CD4-positive, alpha-beta T cell treated with Interleukin-2 at 100 ng/mL for 4 hours (primary cell): ENCODE data around the gene FOXJ1.

ENCODE experiments used
- DNase-seq: peaks from one replicate; pipeline ENCODE4 v3.0.0-alpha.2; 2020; ENCODE audit warnings: low spot score

The FOXJ1 gene

GRCh38 chr17:76123749-76124581, 17.1 kb downstream of the FOXJ1 start:
- DNase-seq: no peak

GRCh38 chr17:76123191-76123499, 17.9 kb downstream of the FOXJ1 start:
- no peak for DNase-seq

GRCh38 chr17:76122431-76123190, 18.4 kb downstream of the FOXJ1 start:
- no peak for DNase-seq

- no peak for DNase-seq
Measured at GRCh38 chr17:76121932-76122430, 19.1 kb downstream of the FOXJ1 start.

GRCh38 chr17:76120658-76121008, 20.4 kb downstream of the FOXJ1 start:
- no peak for DNase-seq

DNA sequence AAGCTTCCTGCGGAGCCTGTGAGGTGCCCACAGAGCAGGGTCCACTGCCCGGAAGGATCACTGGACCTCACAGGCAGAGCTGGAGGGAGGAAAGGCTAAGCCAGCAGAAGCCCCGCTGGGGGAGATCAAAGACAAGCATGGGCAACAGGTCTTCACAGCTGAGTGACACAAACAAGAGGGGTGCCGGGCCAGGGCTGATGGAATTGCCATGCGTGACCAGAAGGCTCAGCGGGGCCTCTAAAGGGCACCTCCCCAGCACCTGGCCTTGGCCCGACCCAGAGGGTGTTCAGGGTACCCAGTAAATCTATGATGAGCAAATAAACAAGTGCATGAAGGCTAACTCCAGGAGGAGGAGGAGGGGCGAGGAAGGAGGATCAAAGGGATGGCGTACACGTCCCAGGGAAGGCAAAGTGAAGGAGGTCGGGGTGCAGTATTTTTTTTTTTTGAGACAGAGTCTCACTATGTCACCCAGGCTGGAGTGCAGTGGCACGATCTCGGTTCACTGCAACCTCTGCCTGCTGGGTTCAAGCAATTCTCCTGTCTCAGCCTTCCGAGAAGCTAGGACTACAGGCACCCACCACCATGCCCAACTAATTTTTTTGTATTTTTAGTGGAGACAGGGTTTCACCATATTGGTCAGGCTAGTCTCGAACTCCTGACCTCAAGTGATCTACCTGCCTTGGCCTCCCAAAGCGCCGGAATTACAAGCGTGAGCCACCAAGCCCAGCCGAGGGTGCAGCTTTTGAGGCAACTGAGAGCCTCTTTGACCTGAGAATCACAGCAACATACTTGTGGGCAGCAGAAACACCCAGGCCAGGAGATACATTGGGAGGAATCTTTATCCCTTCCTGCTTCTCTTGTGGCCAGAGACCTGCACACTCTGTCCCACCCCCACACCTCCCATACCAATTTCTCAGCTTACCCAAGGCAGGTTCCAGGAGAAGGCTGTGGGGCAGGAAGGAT, 21.4 kb downstream of the FOXJ1 start:
- no peak for DNase-seq

GRCh38 chr17:76115138-76115754, 25.8 kb downstream of the FOXJ1 start:
- no peak for DNase-seq

- DNase-seq: no peak
Measured at GRCh38 chr17:76111956-76112355, 29.1 kb downstream of the FOXJ1 start.

DNA sequence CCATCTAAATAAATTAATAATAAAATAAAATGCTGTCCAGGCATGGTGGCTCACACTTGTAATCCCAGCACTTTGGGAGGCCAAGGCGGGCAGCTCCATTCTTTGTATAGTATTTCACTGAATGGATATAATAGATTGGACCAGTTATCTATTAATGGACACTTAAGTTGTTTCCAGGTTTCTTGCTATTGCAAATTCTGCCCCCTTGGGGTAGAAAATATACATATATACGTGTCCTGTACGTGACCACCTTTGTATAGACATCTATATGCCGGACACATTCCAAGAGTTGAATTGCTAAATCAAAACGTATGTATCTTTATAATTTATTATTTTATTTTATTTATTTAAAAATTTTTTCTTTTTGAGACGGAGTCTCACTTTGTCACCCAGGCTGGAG, 33.5 kb downstream of the FOXJ1 start:
- DNase-seq: peak; percentile 30

GRCh38 chr17:76106703-76107102, 34.3 kb downstream of the FOXJ1 start:
- no peak for DNase-seq

DNA sequence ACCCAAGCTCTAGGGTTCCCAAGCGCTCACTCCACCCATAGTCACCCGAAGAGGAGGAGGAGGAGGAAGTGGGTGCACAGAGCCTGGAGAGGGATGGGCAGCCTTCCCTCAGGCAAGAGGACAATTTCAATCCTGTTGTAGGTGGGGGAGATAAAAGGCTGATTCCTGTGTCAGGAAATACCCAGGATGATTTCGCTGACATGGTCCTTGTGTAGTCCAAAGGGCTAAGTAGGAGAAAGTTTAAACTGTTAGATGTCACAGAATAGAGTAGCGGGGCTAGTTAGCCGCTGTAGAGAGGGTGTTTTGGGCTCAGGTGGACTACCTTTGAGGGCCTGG, 36.2 kb downstream of the FOXJ1 start:
- DNase-seq: no peak

GRCh38 chr17:76104140-76104895, 36.7 kb downstream of the FOXJ1 start:
- DNase-seq: no peak

DNA sequence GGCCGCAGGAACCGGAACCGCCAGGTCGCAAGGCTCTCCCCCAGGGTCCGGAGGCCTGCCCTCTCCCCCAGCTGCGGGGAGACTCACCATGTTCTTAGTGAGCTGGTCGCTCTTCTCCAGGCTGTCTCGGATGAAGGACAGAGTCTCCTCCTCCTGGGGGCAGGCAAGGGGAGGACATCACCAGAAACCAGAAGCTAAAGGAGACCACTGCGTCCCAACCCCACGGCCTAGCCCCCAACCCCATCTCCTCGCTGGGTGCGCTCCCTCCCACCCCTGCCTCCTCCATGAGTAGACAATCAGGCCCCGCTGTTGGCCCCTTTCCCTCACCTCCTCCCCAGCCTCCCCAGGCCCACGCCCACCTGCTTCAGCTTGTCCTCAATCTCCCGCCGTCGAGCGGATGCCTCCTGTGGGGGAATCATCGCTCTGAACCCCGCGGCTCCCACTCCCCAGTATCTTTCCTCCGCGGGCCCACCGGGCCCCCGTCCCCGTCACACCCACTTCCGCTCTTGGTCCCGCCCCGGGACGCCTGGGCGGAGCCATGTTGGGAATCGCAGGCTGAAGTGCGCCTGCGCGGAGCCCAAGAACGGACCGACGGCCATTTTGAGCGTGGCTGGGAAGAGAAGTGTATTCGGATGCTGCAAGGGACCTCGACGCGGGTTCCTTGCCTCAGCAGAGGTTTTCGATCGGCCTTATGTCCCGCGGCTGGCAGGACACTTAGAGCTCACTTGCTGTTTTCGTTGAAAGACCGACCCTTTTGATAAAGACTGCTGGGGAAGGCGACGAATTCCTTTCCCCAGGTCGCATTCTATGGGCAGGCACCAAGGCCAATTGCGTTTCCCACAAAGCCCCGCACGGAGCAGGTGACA, 37.5 kb downstream of the FOXJ1 start, which contains the start of gene EXOC7:
TSS of gene EXOC7 (minus strand) at position 514 of the 866 bp plus-strand sequence. CDS start at position 419, 95 bp downstream.
- peak; percentile 94 for DNase-seq

GRCh38 chr17:76102944-76103273, 38.1 kb downstream of the FOXJ1 start:
- DNase-seq: no peak

GRCh38 chr17:76097716-76098295, 43.2 kb downstream of the FOXJ1 start:
- DNase-seq: no peak

- no peak for DNase-seq
Measured at GRCh38 chr17:76095943-76096342, 45.1 kb downstream of the FOXJ1 start.

DNA sequence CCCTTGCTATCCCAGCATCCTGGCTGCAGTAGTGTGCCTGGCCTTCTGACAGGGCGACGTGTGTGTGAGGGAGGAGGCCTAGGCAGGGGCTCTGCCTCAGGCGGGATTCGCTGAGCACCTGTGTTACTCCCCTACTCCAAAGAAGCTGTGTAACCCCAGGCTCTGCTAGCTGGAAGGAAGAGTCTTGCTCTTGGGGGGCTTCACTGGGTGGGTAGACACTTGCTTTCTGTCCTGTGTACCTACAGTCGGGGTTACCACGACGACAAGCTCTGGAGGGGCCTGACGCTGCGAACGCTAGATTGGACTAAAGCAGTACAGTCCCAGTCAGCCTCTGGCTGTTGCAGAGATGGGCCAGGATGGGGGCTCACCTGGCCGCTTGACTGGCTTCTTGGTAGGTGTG, 47.0 kb downstream of the FOXJ1 start:
- DNase-seq: no peak

DNA sequence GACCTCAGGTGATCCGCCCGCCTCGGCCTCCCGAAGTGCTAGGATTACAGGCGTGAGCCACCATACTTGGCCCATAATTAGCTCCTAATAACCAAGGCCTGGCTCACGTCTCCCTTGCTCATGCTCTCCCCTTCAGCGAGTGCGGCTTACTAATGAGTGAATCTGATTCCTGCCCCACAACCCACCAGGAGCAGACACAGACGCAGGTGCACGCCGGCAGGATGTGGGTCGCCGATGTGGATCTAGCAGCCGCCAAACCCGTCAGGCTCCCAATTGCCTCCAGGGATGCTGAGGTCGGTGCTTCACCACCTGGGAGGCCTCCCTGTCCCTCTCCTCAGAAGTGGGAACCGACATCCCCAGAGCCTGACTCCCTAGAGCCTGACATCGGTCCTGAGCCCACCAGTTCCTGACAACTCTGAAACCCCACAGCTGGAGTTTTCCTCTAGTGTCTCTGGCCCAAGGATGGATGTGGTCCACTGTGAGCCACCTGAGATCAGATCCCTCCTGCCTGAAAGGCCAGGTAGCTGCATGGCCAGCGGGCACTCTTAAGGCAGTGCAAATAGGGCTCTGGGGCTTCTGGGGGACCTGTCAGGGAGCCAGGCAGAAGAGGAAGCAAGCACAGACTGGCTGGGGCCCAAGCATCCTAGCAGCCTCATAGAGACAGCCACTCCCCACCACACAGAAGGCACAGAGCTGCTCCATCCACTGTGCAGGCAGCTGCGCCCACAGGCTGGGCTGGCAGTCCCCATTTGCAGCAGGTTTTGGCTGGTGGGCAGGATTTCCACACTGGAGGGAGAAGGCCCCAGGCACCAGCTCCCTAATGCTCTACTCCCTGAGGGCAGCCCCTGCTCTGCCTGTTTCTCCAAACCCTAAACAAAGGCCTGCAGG, 48.3 kb downstream of the FOXJ1 start:
- no peak for DNase-seq
